GM18951 (cell line): ENCODE data around the gene SLC4A1.
"Not testable (repeated sequence)": the region's sequence is repeated elsewhere in the genome, so short reads cannot be mapped to it uniquely, and the experiment has no call there.

Experiments used
- POLR2A ChIP-seq: IDR thresholded peaks from 4 replicates; pipeline ENCODE4 v1.6.1; 2011; ENCODE audit warnings: mild to moderate bottlenecking; ENCODE audit not compliant: insufficient read length, insufficient read depth; ENCODE audit errors: extremely low read depth
- in situ Hi-C: fragments of 300-500 bp; cut with MboI; formaldehyde crosslinking; loops from one replicate; pipeline ENCODE4 v1.12.0; 2022; ENCODE audit warnings: low sequenced_read_pairs, mixed read lengths, inconsistent platforms; ENCODE audit not compliant: unreplicated experiment

The SLC4A1 gene

GRCh38 chr17:44256671-44257070, 11.3 kb downstream of the SLC4A1 start:
- in situ Hi-C loops, result no loop called here
- TF ChIP-seq POLR2A, result no peak

GRCh38 chr17:44255915-44256314, 12.0 kb downstream of the SLC4A1 start:
- TF ChIP-seq POLR2A, result no peak
- in situ Hi-C loops, result no loop called here

DNA sequence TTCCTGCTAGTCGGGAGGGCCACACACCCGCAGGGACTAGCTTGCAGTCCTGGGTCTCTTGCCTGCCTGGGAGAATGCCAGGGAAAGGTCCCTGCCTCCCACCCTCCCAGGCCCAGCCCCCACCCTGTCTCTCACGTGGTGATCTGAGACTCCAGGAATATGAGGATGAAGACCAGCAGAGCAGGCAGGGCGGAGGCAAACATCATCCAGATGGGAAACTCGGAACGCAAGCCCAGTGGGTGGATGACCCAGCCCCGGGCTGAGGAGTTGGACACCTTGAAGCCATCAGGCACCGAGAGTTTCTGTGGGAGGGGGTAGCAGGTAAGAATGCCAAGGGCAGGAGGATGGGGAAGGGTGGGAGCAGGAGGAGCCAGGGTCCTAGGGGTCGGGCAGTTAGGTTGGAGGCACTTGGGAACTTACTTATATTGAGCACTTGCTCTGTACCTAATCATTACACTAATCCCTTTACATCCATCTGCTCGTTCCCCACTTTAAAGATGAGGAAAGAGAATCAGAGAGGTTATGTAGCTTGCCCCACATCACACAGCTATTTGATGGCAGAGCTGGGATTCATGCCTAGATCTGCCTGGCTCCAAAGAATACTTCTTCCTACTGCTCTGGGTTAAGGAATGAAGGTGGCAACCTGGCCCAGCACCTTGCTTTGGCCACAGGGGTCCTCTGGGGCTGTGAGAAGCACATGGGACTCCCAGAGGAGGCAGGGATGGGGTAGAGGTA, 13.4 kb downstream of the SLC4A1 start:
- TF ChIP-seq POLR2A, result no peak
- in situ Hi-C loops, result no loop called here

DNA sequence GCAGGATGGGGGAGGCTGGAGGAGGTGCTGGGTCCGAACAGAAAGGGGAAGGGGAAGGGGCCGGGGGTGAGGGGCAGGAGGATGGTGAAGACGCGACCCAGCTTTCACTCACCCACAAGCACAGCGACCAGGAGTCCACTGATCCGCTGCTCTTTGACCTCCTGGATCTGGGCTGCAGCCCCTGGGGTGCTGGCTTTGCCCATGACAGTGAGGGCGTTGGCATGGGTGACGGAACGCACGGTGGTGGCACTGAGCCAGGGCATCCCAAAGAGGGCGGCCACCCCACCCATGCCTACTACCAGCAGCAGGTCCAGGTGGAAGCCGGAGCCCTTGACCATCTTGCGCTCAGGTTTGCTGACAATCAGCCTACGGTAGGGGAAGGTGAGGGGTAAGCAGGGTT, 14.9 kb downstream of the SLC4A1 start:
- TF ChIP-seq POLR2A, result no peak
- in situ Hi-C loops, result no loop called here

- in situ Hi-C loops, result no loop called here
Measured at GRCh38 chr17:44251062-44251461, 16.9 kb downstream of the SLC4A1 start.

GRCh38 chr17:44249501-44250246, 18.3 kb downstream of the SLC4A1 start:
- in situ Hi-C loops, result no loop called here
- no peak for TF ChIP-seq POLR2A

More at GRCh38 chr17:44251062-44251461, 16.9 kb downstream of the SLC4A1 start:
- TF ChIP-seq POLR2A, result no peak

DNA sequence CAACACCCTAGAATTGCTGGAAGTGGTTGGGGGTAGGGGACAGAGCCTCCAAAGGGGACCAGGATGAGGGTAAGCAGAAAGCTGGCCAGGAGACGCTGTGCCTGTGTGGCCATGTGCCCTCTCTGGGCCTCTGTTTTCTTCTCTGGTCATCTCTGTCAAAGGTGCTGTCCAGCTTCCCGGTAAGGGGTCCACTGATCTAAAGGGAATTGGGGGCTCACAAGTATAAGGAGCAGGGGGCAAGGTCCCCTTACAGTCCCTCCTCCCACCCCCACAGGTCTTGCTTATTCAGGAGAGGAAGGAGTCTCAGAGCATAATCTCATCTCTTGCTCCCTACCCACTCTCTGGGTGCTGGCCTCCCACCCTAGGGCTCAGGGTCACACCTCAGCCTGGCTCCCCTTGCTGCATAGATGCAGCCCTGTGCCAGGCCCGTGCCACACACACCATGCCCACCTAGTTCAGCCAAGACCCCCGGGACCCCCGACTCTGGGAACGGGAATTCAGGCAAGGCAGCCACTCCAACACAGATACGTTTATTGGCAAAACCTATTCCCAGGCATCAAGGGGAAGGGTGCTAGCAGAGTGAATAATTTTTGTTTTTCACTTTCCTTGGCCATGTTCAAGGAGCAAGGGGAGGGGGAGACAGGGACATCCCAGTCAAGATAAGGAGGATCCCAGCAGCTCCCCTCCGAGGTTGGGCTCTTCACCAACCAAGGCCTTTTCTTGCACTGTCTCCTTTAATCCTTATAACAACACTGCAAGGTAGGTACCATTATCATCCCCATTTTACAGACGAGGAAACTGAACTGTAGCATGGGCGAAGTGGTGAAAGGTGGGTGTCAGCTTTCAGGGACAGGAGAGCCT, 19.8 kb downstream of the SLC4A1 start:
- TF ChIP-seq POLR2A, result no peak
- in situ Hi-C loops, result no loop called here

- no peak for TF ChIP-seq POLR2A
- in situ Hi-C loops, result no loop called here
Measured at GRCh38 chr17:44247440-44247841, 20.5 kb downstream of the SLC4A1 start.

- in situ Hi-C loops, result no loop called here
- TF ChIP-seq POLR2A, result no peak
Measured at GRCh38 chr17:44241106-44241624, 26.8 kb downstream of the SLC4A1 start.

DNA sequence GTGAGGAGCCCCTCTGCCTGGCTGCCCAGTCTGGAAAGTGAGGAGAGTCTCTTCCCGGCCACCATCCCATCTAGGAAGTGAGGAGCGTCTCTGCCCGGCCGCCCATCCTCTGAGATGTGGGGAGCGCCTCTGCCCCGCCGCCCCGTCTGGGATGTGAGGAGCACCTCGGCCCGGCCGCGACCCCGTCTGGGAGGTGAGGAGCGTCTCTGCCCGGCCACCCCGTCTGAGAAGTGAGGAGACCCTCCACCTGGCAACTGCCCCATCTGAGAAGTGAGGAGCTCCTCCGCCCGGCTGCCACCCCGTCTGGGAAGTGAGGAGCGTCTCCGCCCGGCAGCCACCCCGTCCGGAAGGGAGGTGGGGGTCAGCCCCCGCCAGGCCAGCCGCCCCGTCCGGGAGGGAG, 30.0 kb downstream of the SLC4A1 start:
- in situ Hi-C loops, result not testable (repeated sequence)

DNA sequence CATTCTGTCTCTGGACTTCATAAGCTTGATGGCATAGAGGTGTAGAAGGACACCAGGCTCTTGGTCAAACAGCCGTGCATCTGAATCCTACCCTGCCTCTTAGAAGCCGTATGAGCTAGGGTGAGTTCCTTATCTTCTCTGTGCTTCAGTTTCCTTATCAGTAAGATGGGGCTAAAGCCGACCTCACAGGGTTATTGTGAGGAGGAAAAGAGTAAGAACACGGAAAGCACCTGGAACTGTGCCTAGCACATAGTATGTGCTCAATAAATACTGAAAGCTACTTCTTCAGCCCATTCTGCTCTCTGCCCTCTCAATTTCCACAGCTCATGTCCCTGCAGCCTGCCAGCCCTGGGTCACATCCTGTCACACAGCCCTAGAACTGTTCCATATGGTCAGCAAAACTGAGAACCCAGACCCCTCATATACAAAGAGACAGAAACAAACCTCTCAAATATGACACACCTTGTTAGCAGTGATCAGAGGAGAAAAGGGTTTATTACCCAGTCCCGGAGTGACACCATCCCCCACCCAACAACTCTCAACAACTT, 31.4 kb downstream of the SLC4A1 start:
- in situ Hi-C loops, result no loop called here
- no peak for TF ChIP-seq POLR2A

DNA sequence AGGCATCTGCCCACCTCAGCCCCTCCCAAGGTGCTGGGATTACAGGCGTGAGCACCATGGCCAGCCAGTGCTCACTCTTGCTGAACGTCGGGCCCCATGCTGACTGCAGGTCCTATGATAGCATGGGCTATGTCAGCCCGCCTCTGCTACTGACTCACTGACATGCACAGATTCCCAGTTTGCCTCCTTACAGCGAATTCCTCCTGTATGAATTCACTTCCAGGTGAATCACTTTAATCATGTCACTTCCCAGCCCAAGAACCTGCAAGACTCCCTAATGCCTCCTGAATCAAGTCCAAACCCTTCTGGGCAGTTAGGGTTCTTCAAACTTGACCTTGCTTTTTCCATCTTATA, 32.4 kb downstream of the SLC4A1 start:
- in situ Hi-C loops, result no loop called here
- no peak for TF ChIP-seq POLR2A

GRCh38 chr17:44233582-44233981, 34.4 kb downstream of the SLC4A1 start:
- no peak for TF ChIP-seq POLR2A
- in situ Hi-C loops, result no loop called here

DNA sequence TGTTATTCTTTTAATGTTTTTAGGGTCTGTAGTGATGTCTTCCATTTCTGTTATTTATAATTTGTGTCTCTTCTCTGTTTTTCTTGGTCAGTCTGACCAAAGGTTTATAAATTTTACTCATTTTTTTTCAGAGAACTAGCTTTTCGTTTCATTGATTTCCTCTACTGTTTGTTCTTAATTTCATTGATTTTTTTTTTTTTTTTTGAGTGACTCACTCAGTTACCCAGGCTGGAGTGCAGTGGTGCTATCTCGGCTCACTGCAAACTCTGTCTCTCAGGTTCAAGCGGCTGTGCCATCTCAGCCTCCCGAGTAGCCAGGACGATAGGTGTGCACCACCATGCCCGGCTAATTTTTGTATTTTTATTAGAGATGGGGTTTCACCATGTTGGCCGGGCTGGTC, 35.9 kb downstream of the SLC4A1 start:
- in situ Hi-C loops, result no loop called here
- TF ChIP-seq POLR2A, result no peak
